Measurements from ENCODE around the gene ADORA3.

Gene ADORA3

GRCh38 chr1:111455642-111456031, 47.8 kb downstream of the ADORA3 start:
- Histone ChIP-seq H3K27ac (replicated peaks) (no peak overlapping the region), H3K4me3 (replicated peaks; ENCODE audit: insufficient read depth, low read length) (no peak overlapping the region), H3K27me3 (ENCODE audit: insufficient read depth, poor library complexity, severe bottlenecking) (no peaks in the 10 kb centered on the region)
- DNase-seq (ENCODE audit: low read depth in 1 of 2, low spot score in 1 of 2) = no peak
- TF ChIP-seq SPI1 (IDR thresholded peaks at IDR 0.05; ENCODE audit: borderline replicate concordance, low read depth) = no peak
- no peak for TF ChIP-seq CTCF (IDR thresholded peaks at IDR 0.05; ENCODE audit: insufficient read depth, low read length)
- TF ChIP-seq REST (IDR thresholded peaks at IDR 0.05; ENCODE audit: insufficient replicate concordance, low read depth) = no peak
- no peak for TF ChIP-seq POLR2AphosphoS5 (IDR thresholded peaks at IDR 0.05; ENCODE audit: low read depth)
- no peak for TF ChIP-seq GABPA (IDR thresholded peaks at IDR 0.05; ENCODE audit: low read depth)

GRCh38 chr1:111454859-111455641, 48.4 kb downstream of the ADORA3 start:
- no peak overlapping the region for H3K4me3 ChIP-seq (replicated peaks; ENCODE audit: insufficient read depth, low read length)
- TF ChIP-seq SPI1 (IDR thresholded peaks at IDR 0.05; ENCODE audit: borderline replicate concordance, low read depth) (no peak), REST (IDR thresholded peaks at IDR 0.05; ENCODE audit: insufficient replicate concordance, low read depth) (no peak), POLR2AphosphoS5 (IDR thresholded peaks at IDR 0.05; ENCODE audit: low read depth) (no peak), GABPA (IDR thresholded peaks at IDR 0.05; ENCODE audit: low read depth) (no peak), CTCF (IDR thresholded peaks at IDR 0.05; ENCODE audit: insufficient read depth, low read length) (no peak)
- DNase-seq (ENCODE audit: low read depth in 1 of 2, low spot score in 1 of 2) = no peak
- no peaks in the 10 kb centered on the region for H3K27me3 ChIP-seq (ENCODE audit: insufficient read depth, poor library complexity, severe bottlenecking)
- no peak overlapping the region for H3K27ac ChIP-seq (replicated peaks)

- DNase-seq (ENCODE audit: low read depth in 1 of 2, low spot score in 1 of 2) = no peak
- H3K27ac ChIP-seq (replicated peaks) = no peak overlapping the region
- H3K27me3 ChIP-seq (ENCODE audit: insufficient read depth, poor library complexity, severe bottlenecking) = no peaks in the 10 kb centered on the region
- no peak overlapping the region for H3K4me3 ChIP-seq (replicated peaks; ENCODE audit: insufficient read depth, low read length)
- no peak for TF ChIP-seq CTCF (IDR thresholded peaks at IDR 0.05; ENCODE audit: insufficient read depth, low read length)
- TF ChIP-seq SPI1 (IDR thresholded peaks at IDR 0.05; ENCODE audit: borderline replicate concordance, low read depth) = no peak
- TF ChIP-seq REST (IDR thresholded peaks at IDR 0.05; ENCODE audit: insufficient replicate concordance, low read depth) = no peak
- no peak for TF ChIP-seq POLR2AphosphoS5 (IDR thresholded peaks at IDR 0.05; ENCODE audit: low read depth)
- TF ChIP-seq GABPA (IDR thresholded peaks at IDR 0.05; ENCODE audit: low read depth) = no peak
Observed at GRCh38 chr1:111453706-111454105, 49.7 kb downstream of the ADORA3 start.

Data from HL-60 (cell line).